Measurements from ENCODE around the gene LAMC3.
A peak's percentile ranks its signal among the peaks of the same experiment; 100 is the strongest.

LAMC3 gene

DNA sequence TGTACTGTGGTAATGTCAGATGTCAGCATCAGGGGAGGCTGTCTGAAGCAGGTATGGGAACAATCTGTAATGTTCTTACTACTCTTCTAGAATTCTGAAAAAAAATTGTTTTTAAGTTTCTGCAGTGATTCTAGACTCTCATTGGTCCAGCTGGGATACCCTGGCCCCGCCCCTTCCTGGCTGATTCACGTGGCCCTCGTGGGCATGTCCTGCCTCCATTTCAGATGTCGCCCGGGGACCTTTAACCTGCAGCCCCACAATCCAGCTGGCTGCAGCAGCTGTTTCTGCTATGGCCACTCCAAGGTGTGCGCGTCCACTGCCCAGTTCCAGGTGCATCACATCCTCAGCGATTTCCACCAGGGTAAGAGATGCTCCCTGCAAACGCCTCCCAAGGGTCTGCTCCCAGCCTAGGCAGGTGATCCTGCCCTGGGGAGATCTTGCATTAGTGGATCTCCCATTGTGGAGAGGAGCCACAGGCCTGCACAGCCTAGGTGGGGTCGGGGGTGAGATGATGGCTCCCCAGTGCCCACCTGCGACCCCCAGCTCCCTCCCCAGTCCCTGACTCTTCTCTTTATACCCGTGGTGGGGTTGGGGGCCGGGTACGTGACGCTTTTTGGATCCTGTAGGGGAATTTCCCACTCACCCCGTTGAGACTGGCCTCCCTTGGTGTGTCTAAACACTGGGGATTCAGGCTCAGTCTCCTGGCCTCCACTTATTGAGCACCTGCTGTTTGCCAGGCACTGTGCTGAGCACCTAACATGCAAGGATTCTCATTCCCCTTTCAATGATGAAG, 36.5 kb downstream of the LAMC3 start:
- DNase-seq (ENCODE audit: low read depth), result no peak

DNA sequence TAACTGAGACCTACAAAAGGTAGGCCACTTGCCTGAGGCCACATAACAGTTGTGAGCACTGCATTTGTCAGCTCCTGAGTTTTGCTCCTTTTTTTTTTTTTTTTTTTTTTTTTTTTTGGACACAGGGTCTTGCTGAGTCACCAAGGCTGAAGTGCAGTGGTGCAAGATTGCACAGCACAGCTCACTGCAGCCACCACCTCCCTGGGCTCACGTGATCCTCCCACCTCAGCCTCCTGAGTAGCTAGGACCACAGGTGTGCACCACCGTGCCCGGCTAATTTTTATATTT, 37.1 kb downstream of the LAMC3 start:
- DNase-seq (ENCODE audit: low read depth), result no peak

DNA sequence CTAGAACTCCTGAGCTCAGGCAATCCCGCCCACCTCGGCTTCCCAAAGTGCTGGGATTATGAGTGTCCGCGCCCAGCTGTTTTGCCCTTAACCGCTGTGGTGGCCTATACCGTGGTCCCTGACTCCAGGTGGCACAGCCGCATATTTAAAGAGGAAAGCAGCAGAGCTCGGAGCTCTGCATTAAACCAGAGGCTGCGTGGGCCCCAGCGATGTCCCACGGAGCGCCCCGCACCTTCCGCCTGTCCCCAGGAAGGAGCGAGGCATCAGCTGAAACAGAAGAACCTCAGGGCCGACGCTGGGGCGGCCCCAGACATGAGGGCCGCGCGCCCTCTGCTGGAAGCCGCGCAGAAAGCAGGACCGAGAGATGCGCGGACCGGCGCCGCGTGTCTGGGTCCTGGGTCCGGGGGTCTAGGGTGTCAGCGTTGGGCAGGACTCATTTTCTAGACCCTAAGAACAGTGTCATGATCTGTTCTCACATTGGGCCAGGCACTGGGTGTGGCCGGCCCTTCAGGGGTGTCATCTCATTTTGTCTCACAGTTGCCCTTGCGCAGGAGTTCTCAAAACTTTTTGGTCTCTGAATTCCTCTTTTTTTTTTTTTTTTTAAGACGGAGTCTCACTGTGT, 37.7 kb downstream of the LAMC3 start:
- DNase-seq (ENCODE audit: low read depth), result peak; percentile 54

DNA sequence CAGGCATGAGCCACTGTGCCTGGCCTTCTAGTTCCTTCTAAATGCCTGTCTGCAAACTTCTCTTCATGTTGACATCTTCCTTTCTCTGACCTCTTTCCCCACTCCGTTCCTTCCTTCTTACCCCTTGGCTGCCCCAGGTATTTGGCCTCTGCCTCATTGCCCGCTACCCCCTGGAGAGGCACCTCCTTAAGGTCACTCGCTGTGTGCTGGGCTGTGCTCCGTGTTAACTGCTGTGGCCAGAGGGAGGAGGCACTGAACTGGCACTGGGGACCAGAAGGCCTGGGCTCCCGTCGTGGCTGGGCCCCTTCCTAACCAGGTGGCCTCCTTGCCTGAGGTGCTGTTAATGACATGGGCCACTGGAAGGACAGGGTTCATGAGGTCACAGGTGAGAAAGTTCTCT, 39.4 kb downstream of the LAMC3 start:
- DNase-seq (ENCODE audit: low read depth), result no peak

DNA sequence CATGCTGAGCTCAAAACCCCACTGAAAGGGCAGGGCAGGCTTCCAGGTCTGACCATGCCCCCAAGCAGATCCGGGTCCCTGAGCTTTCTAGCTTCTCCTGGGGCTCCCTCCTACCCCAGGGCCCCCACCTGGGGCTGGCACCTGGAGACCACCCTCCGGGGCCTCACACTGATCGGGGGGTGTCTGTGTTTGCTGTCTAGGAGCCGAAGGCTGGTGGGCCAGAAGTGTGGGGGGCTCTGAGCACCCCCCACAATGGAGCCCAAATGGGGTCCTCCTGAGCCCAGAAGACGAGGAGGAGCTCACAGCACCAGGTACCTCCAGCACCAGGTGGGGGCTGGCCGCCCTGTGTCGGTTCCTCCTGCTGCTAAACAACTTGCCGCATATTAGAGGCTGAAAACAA, 39.8 kb downstream of the LAMC3 start:
- DNase-seq (ENCODE audit: low read depth), result no peak

DNA sequence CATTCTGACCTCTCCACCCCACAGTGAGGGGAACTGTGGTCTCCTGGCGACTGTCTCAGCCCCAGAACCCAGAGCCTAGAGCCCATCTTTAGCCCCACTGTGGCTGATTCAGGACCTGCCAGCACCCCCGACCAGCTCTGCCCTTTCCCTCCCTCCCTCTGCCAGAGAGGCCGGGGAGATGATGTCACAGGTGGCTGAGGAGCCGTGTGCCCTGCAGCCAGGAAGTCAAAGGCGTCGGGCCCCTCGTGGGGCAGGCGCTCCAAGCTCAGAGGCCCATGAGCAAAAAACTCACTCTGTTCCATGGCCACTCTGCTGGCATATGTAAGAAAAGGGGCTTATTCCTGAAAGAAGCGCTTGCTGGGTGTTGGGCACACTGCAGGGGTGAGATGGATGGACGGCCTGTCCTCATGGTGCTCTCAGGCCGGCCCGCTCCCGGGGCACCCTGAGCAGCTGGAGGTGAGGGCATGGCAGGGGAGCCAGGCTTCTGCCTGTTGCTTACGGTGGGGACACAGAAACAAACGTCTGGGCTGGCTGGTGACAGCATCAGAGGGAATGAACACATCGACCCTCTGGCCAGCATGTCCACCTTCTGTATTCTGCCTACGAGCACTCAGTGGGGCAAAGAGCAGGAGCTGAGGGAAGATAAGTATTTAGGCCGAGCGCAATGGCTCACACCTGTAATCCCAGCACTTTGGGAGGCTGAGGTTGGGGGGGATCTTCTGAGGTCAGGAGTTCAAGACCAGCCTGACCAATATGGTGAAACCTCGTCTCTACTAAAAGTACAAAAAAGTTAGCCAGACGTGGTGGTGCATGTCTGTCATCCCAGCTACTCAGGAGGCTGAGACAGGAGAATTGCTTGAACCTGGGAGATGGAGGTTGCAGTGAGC, 41.1 kb downstream of the LAMC3 start:
- no peak for DNase-seq (ENCODE audit: low read depth)

DNA sequence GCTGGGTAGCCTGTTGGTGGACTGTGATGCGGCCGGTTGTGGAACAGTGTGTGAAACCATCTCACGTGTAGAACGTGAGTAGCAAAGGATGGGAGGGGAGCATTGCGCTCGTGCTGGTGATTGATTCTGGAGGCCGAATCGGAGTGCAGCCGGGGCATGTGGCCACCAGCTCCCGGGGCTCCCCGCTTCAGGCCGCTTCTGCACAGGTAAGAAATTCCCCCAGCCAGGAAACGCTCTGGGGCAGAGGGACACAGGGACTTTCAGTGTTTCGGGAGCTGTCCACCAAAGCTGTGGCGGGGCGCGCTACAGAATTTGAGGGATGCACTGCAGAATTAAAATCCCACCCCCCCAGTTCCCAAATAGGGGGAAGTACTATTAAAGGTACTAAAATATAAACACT, 41.9 kb downstream of the LAMC3 start:
- DNase-seq (ENCODE audit: low read depth), result no peak

DNA sequence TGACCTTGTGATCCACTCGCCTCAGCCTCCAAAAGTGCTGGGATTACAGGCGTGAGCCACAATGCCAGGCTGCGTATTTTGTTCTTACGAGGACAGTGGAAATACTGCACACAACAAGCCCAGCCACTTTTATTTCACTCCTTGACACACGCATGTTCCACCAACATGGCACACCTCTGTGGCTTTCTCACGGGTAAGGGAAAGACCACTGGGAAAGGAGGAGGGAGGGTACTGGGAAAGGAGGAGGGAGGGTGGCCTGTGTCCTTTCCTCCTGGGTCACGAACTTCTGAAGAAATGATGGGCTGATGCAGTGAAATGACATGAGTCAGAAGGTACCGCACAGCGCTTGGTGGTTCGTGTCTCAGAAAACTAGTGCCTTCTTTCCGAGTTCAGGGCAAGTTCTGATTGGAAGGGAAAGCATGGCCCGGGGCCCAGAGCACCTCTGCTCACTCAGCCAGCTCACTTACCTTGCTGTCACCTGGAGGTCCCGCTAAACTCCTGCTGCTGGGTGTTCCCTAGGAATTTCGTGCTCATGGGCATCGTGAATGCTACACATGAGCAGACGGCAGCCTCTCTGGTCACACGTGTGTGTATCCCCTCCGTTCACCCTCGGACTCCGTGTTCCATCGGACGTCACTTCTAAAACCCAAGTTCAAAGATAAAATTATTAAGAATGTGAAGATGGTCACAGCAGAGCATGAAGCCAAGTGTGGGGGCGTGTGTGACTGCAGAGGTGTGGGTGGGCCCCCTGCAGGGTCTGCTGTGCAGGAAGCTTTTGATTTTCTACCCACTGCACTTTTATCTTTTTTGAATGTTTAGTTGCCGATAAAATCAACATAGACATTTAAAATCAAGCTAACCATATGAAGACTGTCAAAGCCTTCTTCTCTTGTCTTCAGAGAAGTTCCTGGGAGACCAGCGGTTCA, 42.9 kb downstream of the LAMC3 start:
- DNase-seq (ENCODE audit: low read depth), result no peak

DNA sequence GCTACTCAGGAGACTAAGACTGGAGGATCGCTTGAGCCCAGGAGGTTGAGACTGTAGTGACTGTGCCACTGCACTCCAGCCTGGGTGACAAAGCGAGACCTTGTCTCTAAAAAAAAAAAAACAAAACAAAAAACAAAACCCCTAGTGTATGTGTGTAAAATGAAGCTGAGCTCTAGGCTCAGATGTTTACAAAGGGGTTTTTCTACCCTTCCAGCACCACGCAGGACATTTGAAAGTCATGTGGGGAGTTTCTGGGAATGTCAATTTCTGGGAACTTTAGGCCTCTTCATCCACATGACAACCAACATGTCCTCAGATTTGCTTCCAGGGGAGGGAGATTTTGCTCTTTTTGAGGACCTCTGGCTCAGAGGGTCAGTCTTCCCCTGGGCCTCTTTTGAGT, 44.9 kb downstream of the LAMC3 start:
- DNase-seq (ENCODE audit: low read depth), result no peak

DNA sequence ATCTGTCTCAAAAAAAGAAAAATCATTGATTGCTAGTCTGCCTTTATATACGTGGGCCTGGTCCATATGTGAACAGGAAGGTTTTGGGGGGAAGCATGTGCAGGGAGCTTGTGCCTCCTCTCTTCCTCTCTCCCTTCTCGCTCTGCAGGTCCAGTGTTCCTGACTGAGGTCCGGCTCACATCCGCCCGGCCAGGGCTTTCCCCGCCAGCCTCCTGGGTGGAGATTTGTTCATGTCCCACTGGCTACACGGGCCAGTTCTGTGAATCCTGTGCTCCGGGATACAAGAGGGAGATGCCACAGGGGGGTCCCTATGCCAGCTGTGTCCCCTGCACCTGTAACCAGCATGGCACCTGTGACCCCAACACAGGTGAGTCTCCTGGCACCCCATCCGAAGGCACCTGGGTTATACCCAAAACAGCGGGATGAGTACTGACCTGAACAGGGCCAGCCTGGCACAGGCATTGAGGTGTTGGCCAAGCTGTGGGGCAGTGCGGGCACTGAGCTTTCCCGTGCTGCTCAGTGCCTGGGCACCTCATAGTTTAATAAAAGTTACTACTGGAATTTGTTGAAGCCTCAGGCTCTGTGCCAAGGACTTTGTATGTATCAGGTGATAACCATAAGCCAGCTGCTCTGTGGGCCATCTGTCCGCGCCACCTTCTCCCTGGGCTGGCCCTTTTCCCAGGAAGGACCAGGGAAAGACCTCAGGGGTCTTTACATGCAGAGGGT, 48.0 kb downstream of the LAMC3 start:
- DNase-seq (ENCODE audit: low read depth), result no peak

DNA sequence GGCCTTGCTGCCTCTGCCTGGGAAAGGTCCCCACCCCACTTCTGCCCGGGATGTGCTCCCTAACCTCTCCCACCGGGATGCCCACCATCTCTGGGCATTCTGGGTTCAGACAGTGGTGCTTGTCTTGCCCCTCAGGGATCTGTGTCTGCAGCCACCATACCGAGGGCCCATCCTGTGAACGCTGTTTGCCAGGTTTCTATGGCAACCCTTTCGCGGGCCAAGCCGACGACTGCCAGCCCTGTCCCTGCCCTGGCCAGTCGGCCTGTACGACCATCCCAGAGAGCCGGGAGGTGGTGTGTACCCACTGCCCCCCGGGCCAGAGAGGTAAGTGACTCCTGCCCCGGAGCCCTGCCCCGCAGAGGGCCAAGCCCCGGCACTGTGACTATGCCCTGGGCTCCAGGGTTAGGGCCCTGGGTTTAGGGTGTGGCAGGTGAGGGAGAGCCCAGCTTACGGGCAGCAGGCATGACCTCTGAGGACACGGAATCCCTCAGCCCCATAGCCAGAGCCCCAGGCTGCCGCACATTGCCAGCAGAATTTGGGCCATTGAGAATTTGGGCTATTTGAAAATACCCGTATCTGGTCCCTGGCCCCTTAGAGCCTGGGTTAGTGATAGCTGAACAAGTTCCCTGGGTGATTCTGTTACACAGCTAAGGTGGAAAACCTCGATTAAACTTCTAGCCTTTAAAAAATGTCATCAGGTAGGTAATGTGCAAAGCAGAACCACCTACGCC, 52.1 kb downstream of the LAMC3 start:
- no peak for DNase-seq (ENCODE audit: low read depth)

DNA sequence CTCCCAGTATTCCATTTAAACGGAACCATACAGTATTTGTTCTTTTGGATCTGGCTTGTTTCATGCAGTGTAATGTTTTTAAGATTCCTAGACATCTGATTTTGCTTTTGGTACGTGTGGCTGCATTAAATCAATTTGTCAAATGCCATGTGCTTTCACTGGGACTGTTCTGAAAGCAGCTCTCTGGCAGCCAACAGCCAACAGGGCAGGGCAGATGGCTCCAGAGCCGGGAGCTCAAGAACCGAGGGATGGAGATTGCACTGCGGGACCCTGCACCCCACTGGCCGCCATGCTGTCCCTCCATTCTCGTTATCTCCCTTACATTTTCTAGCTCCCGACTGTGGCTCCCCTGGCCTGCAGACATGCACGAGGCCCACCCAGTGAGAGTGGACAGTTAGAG, 54.0 kb downstream of the LAMC3 start:
- DNase-seq (ENCODE audit: low read depth), result no peak

DNA sequence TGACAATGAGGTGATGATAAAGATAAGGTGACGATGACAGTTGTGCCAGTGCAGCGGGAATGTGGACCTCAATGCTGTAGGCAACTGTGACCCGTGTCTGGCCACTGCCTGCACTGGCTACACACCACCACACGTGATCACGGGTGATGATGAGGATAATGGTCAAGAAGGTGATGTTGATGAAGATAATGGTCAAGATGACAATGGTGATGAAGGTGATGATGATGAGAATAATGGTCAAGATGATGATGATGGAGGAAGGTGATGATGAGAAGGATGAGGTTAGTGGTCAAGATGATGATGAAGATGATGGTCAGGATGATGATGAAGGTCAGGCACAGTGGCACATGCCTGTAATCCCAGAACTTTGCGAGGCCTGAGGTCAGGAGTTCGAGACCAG, 56.6 kb downstream of the LAMC3 start:
- no peak for DNase-seq (ENCODE audit: low read depth)

DNA sequence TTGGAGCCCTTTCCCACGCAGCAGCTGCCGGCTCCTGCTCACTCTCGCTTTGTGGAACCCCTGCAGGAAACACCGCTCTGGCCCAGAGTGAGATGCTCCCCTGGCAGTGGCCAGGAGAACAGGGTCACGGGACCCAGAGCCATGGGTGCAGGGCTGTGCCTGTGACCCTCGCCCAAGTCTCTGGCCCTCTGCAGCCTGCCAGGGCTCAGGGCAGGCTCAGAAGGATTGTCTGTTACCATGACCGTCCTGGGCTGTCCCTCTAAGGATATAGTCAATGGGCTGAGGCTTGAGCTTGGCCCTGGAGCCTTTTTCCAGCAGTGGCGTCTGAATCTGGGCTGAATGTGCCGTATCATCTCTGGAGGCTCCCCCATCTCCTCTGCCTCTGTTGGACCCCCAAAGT, 58.7 kb downstream of the LAMC3 start:
- DNase-seq (ENCODE audit: low read depth), result no peak

DNA sequence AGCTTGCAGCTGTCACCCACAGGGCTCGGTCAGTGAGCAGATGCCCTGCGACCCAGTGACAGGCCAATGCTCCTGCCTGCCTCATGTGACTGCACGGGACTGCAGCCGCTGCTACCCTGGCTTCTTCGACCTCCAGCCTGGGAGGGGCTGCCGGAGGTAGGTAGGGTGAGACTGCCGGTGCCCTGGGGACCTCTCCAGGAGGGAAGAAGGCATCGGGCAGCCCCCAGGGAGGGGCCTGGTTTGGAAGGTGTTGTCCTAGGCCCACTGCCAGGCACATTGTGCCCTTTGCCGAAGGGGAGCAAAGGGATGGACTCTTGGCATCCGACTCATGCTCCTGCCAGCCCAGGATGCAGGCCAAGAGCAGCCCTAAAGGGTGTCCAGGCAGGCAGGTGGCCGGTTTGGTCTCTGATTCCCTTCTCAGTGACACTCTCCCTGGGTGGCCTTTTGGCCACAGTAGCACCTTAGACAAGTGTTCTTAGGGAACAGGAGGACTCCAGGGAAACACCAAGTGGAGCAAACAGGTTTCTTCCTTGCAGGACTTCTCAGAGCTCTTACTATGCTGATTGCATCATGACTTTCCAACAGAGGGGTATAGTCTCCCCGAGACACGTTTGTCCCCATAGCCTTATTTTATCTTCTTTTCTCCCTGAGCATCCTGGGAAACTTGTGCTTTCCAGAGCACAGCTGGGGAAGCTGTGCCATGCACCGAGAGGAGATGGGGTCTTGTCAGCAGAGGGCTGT, 59.3 kb downstream of the LAMC3 start:
- DNase-seq (ENCODE audit: low read depth), result no peak

DNA sequence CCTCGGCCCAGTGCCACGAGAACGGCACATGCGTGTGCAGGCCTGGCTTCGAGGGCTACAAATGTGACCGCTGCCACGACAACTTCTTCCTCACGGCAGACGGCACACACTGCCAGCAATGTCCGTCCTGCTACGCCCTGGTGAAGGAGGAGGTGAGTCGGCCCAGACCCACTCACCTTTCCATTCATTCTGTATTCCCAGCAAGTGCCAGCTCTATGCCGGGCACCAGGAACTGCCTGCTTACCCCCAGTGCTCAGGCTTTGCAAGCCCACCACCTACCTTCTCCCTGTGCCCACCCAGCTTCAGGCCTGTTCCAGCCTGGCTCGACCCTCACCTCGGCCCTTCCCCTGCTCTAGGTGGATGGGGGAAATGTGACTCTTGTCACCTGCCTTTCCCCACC, 60.7 kb downstream of the LAMC3 start:
- DNase-seq (ENCODE audit: low read depth), result no peak

DNA sequence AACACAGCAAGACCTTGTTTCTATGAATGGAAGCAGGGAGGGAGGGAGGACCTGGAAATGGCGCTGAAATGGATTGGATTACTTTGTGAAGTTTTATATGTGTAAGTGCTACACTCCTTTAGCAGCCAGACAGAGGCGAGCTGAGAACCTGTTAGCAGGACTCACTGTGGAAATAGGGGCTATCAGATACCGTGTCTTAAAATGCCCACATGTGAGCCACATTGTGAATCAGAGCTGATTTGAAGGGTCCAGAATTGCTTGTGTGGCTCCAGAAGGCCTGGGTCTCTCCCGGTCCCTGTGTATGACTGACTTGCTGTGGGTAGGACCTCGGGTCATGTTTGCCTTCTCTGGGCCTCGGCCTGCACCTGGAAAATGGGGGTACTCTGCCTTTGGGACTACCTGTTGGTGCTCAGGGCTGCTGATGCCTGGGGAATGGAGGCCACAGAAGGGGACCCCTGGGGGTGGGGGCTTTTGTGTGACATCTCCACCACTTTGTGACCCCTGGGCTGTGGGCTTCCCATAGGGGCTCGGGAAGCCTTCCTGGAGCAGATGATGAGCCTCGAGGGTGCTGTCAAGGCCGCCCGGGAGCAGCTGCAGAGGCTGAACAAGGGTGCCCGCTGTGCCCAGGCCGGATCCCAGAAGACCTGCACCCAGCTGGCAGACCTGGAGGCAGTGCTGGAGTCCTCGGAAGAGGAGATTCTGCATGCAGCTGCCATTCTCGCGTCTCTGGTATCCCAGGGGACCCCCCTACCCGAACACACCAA, 63.3 kb downstream of the LAMC3 start:
- DNase-seq (ENCODE audit: low read depth), result no peak

DNA sequence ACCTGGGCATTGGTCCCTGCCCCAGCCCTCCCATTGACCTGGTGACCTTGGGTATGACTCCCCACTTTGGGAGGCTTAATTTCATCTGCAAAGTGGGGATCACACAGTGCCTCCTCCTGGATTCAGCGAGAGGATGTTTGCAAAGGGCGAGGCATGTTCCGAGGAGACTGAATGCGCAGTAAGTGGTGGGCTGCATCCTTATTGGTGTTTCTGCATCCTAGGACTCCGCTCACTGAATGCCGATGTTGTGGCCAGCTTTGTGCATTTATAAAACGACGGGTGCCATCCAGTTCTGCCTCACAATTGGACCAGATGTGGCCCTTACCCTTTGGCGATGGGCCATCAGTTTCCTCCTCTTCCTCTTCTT, 63.9 kb downstream of the LAMC3 start:
- DNase-seq (ENCODE audit: low read depth), result no peak

Data from stimulated activated CD8-positive, alpha-beta memory T cell treated with anti-CD3 and anti-CD28 coated beads, Interleukin-15, amount 100 ng/mL, for 24 hours (primary cell).